NT2/D1 (cell line): ENCODE measurements around the gene ATXN1.
"Not testable (repeated sequence)": the region's sequence is repeated elsewhere in the genome, so short reads cannot be mapped to it uniquely, and the experiment has no call there.

Source experiments
- DNase-seq: peaks from one replicate; pipeline ENCODE4 v3.0.0-alpha.2; 2011; ENCODE audit warnings: low read depth, low spot score
- H3K27me3 ChIP-seq: 2 replicates; pipeline ENCODE4 v1.6.0; 2011; ENCODE audit warnings: mild to moderate bottlenecking; ENCODE audit not compliant: insufficient read length, insufficient read depth
- H3K36me3 ChIP-seq: 2 replicates; pipeline ENCODE4 v1.6.1; 2011; ENCODE audit warnings: mild to moderate bottlenecking, low read length, mixed read lengths; ENCODE audit not compliant: insufficient read depth, insufficient read length
- H3K4me1 ChIP-seq: 2 replicates; pipeline ENCODE4 v1.5.1; 2011; ENCODE audit not compliant: insufficient read depth, insufficient read length
- H3K4me3 ChIP-seq: 2 replicates; pipeline ENCODE4 v1.5.1; 2011; ENCODE audit warnings: low read depth; ENCODE audit not compliant: insufficient read length
- H3K9ac ChIP-seq: 2 replicates; pipeline ENCODE4 v1.6.0; 2011; ENCODE audit warnings: low read depth; ENCODE audit not compliant: insufficient read length
- H3K9me3 ChIP-seq: 2 replicates; pipeline ENCODE4 v1.5.1; 2011; ENCODE audit warnings: mild to moderate bottlenecking, low read length; ENCODE audit not compliant: insufficient read depth
- SUZ12 ChIP-seq: IDR thresholded peaks from 2 replicates; pipeline ENCODE4 v1.6.1; 2011; ENCODE audit not compliant: insufficient read length, insufficient read depth; ENCODE audit errors: extremely low read depth
- YY1 ChIP-seq: IDR thresholded peaks from 2 replicates; pipeline ENCODE4 v1.6.1; 2011; ENCODE audit not compliant: insufficient read length, insufficient read depth
- ZNF274 ChIP-seq: IDR thresholded peaks from 2 replicates; pipeline ENCODE4 v1.6.1; 2011; ENCODE audit warnings: mild to moderate bottlenecking, low read depth, low read length

The ATXN1 gene

GRCh38 chr6:16468991-16469615 lies 292.2 kb downstream of the ATXN1 start:
- no peak overlapping the region for H3K4me3 ChIP-seq
- no peaks in the 10 kb centered on the region for H3K36me3 ChIP-seq

GRCh38 chr6:16466800-16467553 lies 294.3 kb downstream of the ATXN1 start:
- no peak for TF ChIP-seq YY1
- no peak for TF ChIP-seq ZNF274
- TF ChIP-seq SUZ12, result no peak
- DNase-seq, result no peak
- Histone ChIP-seq H3K9me3 (peaks cover 4% of the 10 kb centered on the region; the same call in 1 of the 2 replicates), H3K36me3 (no peaks in the 10 kb centered on the region), H3K9ac (no peak overlapping the region), H3K4me3 (no peak overlapping the region), H3K27me3 (no peaks in the 10 kb centered on the region), H3K4me1 (no peaks in the 10 kb centered on the region)

More at GRCh38 chr6:16468991-16469615, 292.2 kb downstream of the ATXN1 start:
- Histone ChIP-seq H3K9ac (no peak overlapping the region), H3K9me3 (no peaks in the 10 kb centered on the region), H3K27me3 (no peaks in the 10 kb centered on the region), H3K4me1 (no peaks in the 10 kb centered on the region)
- DNase-seq, result no peak
- no peak for TF ChIP-seq SUZ12
- TF ChIP-seq YY1, result no peak
- no peak for TF ChIP-seq ZNF274

- Histone ChIP-seq H3K4me1 (no peaks in the 10 kb centered on the region), H3K36me3 (no peaks in the 10 kb centered on the region), H3K9ac (no peak overlapping the region), H3K4me3 (no peak overlapping the region), H3K9me3 (peaks cover 4% of the 10 kb centered on the region; the same call in 1 of the 2 replicates), H3K27me3 (no peaks in the 10 kb centered on the region)
- DNase-seq, result no peak
- TF ChIP-seq YY1 (no peak), ZNF274 (no peak), SUZ12 (no peak)
Observed at GRCh38 chr6:16464045-16464444, 297.2 kb downstream of the ATXN1 start.

GRCh38 chr6:16463246-16463645 lies 298.0 kb downstream of the ATXN1 start:
- not testable (repeated sequence) for H3K4me1 ChIP-seq, H3K27me3 ChIP-seq, DNase-seq, H3K4me3 ChIP-seq, H3K9ac ChIP-seq, H3K36me3 ChIP-seq, H3K9me3 ChIP-seq

GRCh38 chr6:16461491-16461890 lies 299.8 kb downstream of the ATXN1 start:
- TF ChIP-seq ZNF274 (no peak), YY1 (no peak), SUZ12 (no peak)
- Histone ChIP-seq H3K4me1 (no peaks in the 10 kb centered on the region), H3K9me3 (peaks cover 4% of the 10 kb centered on the region; the same call in 1 of the 2 replicates)

GRCh38 chr6:16459472-16459871 lies 301.8 kb downstream of the ATXN1 start:
- H3K4me1 ChIP-seq, DNase-seq, H3K9ac ChIP-seq, H3K27me3 ChIP-seq, H3K36me3 ChIP-seq, H3K4me3 ChIP-seq: not testable (repeated sequence)
- H3K9me3 ChIP-seq, result peaks cover 12% of the 10 kb centered on the region; the same call in 1 of the 2 replicates

More at GRCh38 chr6:16461491-16461890, 299.8 kb downstream of the ATXN1 start:
- Histone ChIP-seq H3K27me3 (no peaks in the 10 kb centered on the region), H3K36me3 (no peaks in the 10 kb centered on the region), H3K4me3 (no peak overlapping the region), H3K9ac (no peak overlapping the region)
- DNase-seq, result no peak

- no peaks in the 10 kb centered on the region for H3K36me3 ChIP-seq
- no peaks in the 10 kb centered on the region for H3K27me3 ChIP-seq
- no peak overlapping the region for H3K4me3 ChIP-seq
- TF ChIP-seq SUZ12 (no peak), ZNF274 (no peak), YY1 (no peak)
- no peaks in the 10 kb centered on the region for H3K4me1 ChIP-seq
- H3K9me3 ChIP-seq, result 0 out of 2 replicates have a peak, but pooled peaks cover 8% of the 10 kb centered on the region
- no peak for DNase-seq
- no peak overlapping the region for H3K9ac ChIP-seq
Observed at GRCh38 chr6:16452348-16452747, 308.9 kb downstream of the ATXN1 start.
